Measurements from ENCODE around the gene PPM1L. TPM values are rescaled to one million over a fixed set of nuclear protein-coding genes. Genes with fewer than 3 reads are reported as not detected.

Gene PPM1L
- total RNA-seq, 6 experiments from 2014 or later: 1.3 to 1.7 (median 1.6) TPM

- DNase-seq: no peak
- Mint-ChIP-seq H3K27me3 (ENCODE audit: insufficient read depth) (no peaks in the 10 kb centered on the region), H3K9me3 (no peaks in the 10 kb centered on the region), H3K4me3 (no peak overlapping the region), H3K4me1 (ENCODE audit: low read depth) (no peaks in the 10 kb centered on the region), H3K27ac (no peak overlapping the region), H3K36me3 (ENCODE audit: low read depth) (no peaks in the 10 kb centered on the region)
- TF ChIP-seq CTCF (IDR thresholded peaks at IDR 0.05): no peak
Observed at GRCh38 chr3:161081633-161082032, 325.6 kb downstream of the PPM1L start.

GRCh38 chr3:161082063-161082462, 326.0 kb downstream of the PPM1L start:
- no peaks in the 10 kb centered on the region for H3K9me3 Mint-ChIP-seq
- H3K4me3 Mint-ChIP-seq: no peak overlapping the region
- TF ChIP-seq CTCF (IDR thresholded peaks at IDR 0.05): no peak
- H3K27me3 Mint-ChIP-seq (ENCODE audit: insufficient read depth): no peaks in the 10 kb centered on the region
- H3K27ac Mint-ChIP-seq: no peak overlapping the region
- no peaks in the 10 kb centered on the region for H3K36me3 Mint-ChIP-seq (ENCODE audit: low read depth)
- no peak for DNase-seq
- H3K4me1 Mint-ChIP-seq (ENCODE audit: low read depth): no peaks in the 10 kb centered on the region

- Mint-ChIP-seq H3K4me1 (ENCODE audit: low read depth) (no peaks in the 10 kb centered on the region), H3K9me3 (no peaks in the 10 kb centered on the region), H3K27ac (no peak overlapping the region), H3K4me3 (no peak overlapping the region), H3K36me3 (ENCODE audit: low read depth) (no peaks in the 10 kb centered on the region), H3K27me3 (ENCODE audit: insufficient read depth) (no peaks in the 10 kb centered on the region)
- DNase-seq: no peak
- TF ChIP-seq CTCF (IDR thresholded peaks at IDR 0.05): no peak
Observed at GRCh38 chr3:161083131-161083530, 327.1 kb downstream of the PPM1L start.

GRCh38 chr3:161084277-161084676, 328.2 kb downstream of the PPM1L start:
- Mint-ChIP-seq H3K4me3 (no peak overlapping the region), H3K27ac (no peak overlapping the region), H3K36me3 (ENCODE audit: low read depth) (no peaks in the 10 kb centered on the region), H3K4me1 (ENCODE audit: low read depth) (no peaks in the 10 kb centered on the region), H3K9me3 (no peaks in the 10 kb centered on the region; the same call in 1 of the 2 replicates), H3K27me3 (ENCODE audit: insufficient read depth) (no peaks in the 10 kb centered on the region)
- no peak for TF ChIP-seq CTCF (IDR thresholded peaks at IDR 0.05)
- no peak for DNase-seq

- Mint-ChIP-seq H3K4me1 (ENCODE audit: low read depth) (no peaks in the 10 kb centered on the region), H3K36me3 (ENCODE audit: low read depth) (no peaks in the 10 kb centered on the region), H3K27me3 (ENCODE audit: insufficient read depth) (no peaks in the 10 kb centered on the region), H3K27ac (no peak overlapping the region), H3K4me3 (no peak overlapping the region), H3K9me3 (no peaks in the 10 kb centered on the region; the same call in 1 of the 2 replicates)
- no peak for DNase-seq
- no peak for TF ChIP-seq CTCF (IDR thresholded peaks at IDR 0.05)
Observed at GRCh38 chr3:161093895-161094294, 337.9 kb downstream of the PPM1L start.

GRCh38 chr3:161096771-161097367, 340.8 kb downstream of the PPM1L start:
- peak; percentile 44; the same call in 1 of the 2 replicates for TF ChIP-seq CTCF (IDR thresholded peaks at IDR 0.05)
- H3K9me3 Mint-ChIP-seq: no peaks in the 10 kb centered on the region
- H3K27me3 Mint-ChIP-seq (ENCODE audit: insufficient read depth): no peaks in the 10 kb centered on the region
- DNase-seq: no peak
- no peaks in the 10 kb centered on the region for H3K36me3 Mint-ChIP-seq (ENCODE audit: low read depth)
- no peaks in the 10 kb centered on the region for H3K4me1 Mint-ChIP-seq (ENCODE audit: low read depth)
- no peak overlapping the region for H3K4me3 Mint-ChIP-seq
- H3K27ac Mint-ChIP-seq: no peak overlapping the region
